ENCODE measurements around the gene TBX18. TPM values are rescaled to one million over a fixed set of nuclear protein-coding genes. Genes with fewer than 3 reads are reported as not detected.

The TBX18 gene
- total and polyA plus RNA-seq, 9 of the 15 experiments (the other 6 are each of a cell fraction or from before 2014, with no cell fraction given), result 4.0 to 36.1 (median 20.7) TPM

DNA sequence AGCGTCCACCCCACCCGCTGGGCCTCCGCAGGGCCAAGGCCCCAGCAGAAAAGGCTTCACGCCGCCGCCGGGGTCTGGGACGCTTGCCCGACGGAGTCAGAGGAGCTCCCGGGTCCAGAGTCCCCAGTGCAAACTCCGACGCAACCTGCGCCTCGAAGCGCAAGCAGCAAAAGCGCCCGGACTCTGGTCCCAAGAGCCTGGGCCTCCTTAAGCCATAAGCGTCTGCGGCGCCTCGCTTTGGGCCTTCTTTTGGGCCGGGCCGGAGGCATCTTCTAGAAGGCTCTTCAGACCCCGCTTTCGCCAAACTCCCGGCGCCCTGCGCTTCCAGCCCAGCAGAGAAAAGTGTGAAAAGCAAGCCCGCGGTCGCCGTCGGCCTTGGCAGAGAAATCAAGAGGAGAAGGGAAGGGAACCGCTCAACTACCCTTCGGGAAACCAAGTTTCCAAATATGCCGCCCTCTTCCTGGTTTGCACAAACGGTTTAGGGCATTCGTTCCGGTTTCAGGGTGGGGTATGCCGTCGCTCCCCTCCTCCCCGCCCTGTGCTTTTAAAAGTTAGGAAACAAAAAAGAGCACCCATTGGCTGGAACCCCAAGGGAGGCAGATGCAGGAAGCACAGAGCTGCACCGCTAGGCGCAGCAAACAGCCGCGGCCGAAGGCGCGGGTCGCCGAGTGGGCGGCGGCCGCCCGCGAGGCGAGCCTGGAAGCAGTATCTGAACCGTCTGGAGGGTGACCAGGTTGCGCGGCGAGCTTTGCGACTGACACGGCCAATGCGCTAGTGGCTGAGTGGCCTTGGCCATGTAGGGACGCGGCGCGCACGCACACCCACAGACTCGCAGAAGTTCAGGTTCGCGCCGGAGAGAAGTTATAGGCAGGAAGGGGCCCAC, 1.2 kb downstream of the TBX18 start (continued):
- TF ChIP-seq ZBTB17 (CRISPR knock-in tag; IDR thresholded peaks at IDR 0.05) (0 out of 2 replicates have a peak, but pooled peaks have one; percentile 11), NCOA6 (IDR thresholded peaks at IDR 0.05) (no peak), MTA2 (IDR thresholded peaks at IDR 0.05; ENCODE audit: low read depth) (no peak), MAFG (tag; conservative IDR thresholded peaks at IDR 0.05) (no peak), CGGBP1 (CRISPR knock-in tag; IDR thresholded peaks at IDR 0.05) (no peak), SETDB1 (IDR thresholded peaks at IDR 0.05; ENCODE audit: low read length) (no peak), YY1 (IDR thresholded peaks at IDR 0.05; ENCODE audit: borderline replicate concordance in 1 of 3, control insufficient read depth in 1 of 3, extremely low read depth in 1 of 3, insufficient read depth in 3 of 3, insufficient read length in 1 of 3, insufficient replicate concordance in 2 of 3, low read depth in 1 of 3, low read length in 2 of 3) (peak in 2 of 3 experiments; percentile 46 to 80), FOXM1 (IDR thresholded peaks at IDR 0.05; ENCODE audit: low read depth) (peak; percentile 49; the same call in 1 of the 2 replicates), FOXM1 (CRISPR knock-in tag; IDR thresholded peaks at IDR 0.05; ENCODE audit: low read depth) (no peak), HDAC2 (IDR thresholded peaks at IDR 0.05) (no peak), SP2 (IDR thresholded peaks at IDR 0.05; ENCODE audit: extremely low read depth, low read depth, low read length, poor library complexity, severe bottlenecking) (no peak), ZNF551 (CRISPR knock-in tag; IDR thresholded peaks at IDR 0.05) (no peak), ZBTB26 (CRISPR knock-in tag; IDR thresholded peaks at IDR 0.05) (no peak), GABPA (tag; conservative IDR thresholded peaks at IDR 0.05; ENCODE audit: low read depth) (peak; percentile 19; the same call in 1 of the 2 replicates), ZNF324 (CRISPR knock-in tag; IDR thresholded peaks at IDR 0.05) (no peak), CTCFL (IDR thresholded peaks at IDR 0.05; ENCODE audit: borderline replicate concordance, insufficient read depth, low read depth, low read length, poor library complexity, severe bottlenecking) (peak; percentile 83), BACH1 (tag; IDR thresholded peaks at IDR 0.05) (no peak)
- TF ChIP-seq, protein P1, sequence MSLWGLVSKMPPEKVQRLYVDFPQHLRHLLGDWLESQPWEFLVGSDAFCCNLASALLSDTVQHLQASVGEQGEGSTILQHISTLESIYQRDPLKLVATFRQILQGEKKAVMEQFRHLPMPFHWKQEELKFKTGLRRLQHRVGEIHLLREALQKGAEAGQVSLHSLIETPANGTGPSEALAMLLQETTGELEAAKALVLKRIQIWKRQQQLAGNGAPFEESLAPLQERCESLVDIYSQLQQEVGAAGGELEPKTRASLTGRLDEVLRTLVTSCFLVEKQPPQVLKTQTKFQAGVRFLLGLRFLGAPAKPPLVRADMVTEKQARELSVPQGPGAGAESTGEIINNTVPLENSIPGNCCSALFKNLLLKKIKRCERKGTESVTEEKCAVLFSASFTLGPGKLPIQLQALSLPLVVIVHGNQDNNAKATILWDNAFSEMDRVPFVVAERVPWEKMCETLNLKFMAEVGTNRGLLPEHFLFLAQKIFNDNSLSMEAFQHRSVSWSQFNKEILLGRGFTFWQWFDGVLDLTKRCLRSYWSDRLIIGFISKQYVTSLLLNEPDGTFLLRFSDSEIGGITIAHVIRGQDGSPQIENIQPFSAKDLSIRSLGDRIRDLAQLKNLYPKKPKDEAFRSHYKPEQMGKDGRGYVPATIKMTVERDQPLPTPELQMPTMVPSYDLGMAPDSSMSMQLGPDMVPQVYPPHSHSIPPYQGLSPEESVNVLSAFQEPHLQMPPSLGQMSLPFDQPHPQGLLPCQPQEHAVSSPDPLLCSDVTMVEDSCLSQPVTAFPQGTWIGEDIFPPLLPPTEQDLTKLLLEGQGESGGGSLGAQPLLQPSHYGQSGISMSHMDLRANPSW (CRISPR knock-in tag; IDR thresholded peaks at IDR 0.05), result no peak
- TF ChIP-seq, protein P2, sequence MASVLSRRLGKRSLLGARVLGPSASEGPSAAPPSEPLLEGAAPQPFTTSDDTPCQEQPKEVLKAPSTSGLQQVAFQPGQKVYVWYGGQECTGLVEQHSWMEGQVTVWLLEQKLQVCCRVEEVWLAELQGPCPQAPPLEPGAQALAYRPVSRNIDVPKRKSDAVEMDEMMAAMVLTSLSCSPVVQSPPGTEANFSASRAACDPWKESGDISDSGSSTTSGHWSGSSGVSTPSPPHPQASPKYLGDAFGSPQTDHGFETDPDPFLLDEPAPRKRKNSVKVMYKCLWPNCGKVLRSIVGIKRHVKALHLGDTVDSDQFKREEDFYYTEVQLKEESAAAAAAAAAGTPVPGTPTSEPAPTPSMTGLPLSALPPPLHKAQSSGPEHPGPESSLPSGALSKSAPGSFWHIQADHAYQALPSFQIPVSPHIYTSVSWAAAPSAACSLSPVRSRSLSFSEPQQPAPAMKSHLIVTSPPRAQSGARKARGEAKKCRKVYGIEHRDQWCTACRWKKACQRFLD (CRISPR knock-in tag; IDR thresholded peaks at IDR 0.05), result no peak
